HL-60 (cell line): ENCODE results near the gene ATP2B2.

Experiments
- CTCF ChIP-seq: IDR thresholded peaks from one replicate; pipeline ENCODE4 v1.5.1; 2011; ENCODE audit warnings: low read length, control low read depth, inconsistent platforms; ENCODE audit not compliant: insufficient read depth
- POLR2AphosphoS5 ChIP-seq: IDR thresholded peaks from 2 replicates; pipeline ENCODE4 v1.6.1; 2012; ENCODE audit warnings: low read depth
- SPI1 ChIP-seq: IDR thresholded peaks from 2 replicates; pipeline ENCODE4 v1.6.1; 2012; ENCODE audit warnings: low read depth, mild to moderate bottlenecking, borderline replicate concordance

- TF ChIP-seq CTCF (no peak), SPI1 (no peak), POLR2AphosphoS5 (no peak)
These were observed 124.0 kb downstream of the ATP2B2 start for GRCh38 chr3:10381336-10381735.
